ENCODE data around the gene CRLF1.

DNA sequence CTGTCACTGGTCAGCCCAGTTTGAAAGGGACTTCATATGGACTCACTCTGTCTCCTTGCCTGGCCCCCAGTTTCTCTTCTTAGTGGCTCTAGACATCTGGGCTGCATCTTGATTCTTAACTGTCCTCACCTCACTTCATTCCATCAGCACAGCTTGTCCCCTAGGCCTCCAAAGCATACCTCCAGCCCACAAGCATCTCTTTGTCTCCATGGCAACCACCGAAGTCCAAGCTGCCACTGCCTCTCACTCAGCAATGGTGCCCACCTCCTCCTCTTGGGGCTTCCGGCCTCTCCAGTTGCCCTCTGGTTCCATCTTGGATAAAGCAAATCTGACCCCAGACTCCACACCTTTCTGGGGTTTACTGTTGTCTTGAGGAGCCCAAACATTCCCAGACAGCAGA lies 20.3 kb upstream of the CRLF1 start:
- TF ChIP-seq, protein P1, sequence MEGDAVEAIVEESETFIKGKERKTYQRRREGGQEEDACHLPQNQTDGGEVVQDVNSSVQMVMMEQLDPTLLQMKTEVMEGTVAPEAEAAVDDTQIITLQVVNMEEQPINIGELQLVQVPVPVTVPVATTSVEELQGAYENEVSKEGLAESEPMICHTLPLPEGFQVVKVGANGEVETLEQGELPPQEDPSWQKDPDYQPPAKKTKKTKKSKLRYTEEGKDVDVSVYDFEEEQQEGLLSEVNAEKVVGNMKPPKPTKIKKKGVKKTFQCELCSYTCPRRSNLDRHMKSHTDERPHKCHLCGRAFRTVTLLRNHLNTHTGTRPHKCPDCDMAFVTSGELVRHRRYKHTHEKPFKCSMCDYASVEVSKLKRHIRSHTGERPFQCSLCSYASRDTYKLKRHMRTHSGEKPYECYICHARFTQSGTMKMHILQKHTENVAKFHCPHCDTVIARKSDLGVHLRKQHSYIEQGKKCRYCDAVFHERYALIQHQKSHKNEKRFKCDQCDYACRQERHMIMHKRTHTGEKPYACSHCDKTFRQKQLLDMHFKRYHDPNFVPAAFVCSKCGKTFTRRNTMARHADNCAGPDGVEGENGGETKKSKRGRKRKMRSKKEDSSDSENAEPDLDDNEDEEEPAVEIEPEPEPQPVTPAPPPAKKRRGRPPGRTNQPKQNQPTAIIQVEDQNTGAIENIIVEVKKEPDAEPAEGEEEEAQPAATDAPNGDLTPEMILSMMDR (IDR thresholded peaks at IDR 0.05) = no peak
- TF ChIP-seq POLR2AphosphoS5 (IDR thresholded peaks at IDR 0.05) (no peak), POLR2A (IDR thresholded peaks at IDR 0.05) (no peak)

All from gastroesophageal sphincter (tissue), 3 donors.